ENCODE results near the gene MTSS2. TPM values are rescaled to one million over a fixed set of nuclear protein-coding genes. Genes with fewer than 3 reads are reported as not detected.

Gene MTSS2
- total RNA-seq, 1 experiment from 2014 or later, result 47.6 TPM

DNA sequence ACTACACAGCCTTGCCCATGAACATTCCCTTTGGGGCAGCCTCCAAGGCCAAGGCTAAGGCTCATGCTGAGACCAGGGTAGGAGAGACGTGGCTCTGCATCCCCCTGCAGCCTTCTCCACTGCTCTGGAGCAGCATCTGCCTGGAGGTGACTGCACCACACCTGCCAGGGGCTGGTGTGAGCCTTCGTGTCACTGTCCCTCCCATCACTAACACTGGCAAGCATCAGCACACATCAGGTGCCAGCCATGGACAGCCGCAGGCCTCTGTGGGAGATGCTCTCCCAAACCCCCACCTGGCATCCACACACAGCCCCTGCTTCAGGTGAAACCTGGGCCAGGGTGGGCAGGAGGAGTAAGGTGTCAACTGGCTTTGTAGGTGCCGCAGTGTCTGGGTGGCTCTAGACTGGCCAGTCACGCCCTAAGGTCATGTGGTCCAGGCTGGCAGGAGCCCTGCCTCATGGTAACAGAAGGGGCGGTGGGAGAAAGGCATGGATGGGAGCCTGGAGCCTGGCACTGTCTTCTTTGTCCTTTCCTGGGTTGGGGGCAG lies 18.1 kb upstream of the MTSS2 start:
- Histone ChIP-seq H3K27ac (ENCODE audit: low read depth, low read length, poor library complexity, severe bottlenecking) (no peak overlapping the region), H3K4me1 (ENCODE audit: insufficient read depth, low read length, poor library complexity, severe bottlenecking) (peaks cover 10% of the 10 kb centered on the region), H3K36me3 (ENCODE audit: insufficient read depth, low read length, poor library complexity, severe bottlenecking) (no peaks in the 10 kb centered on the region), H3K27me3 (replicated peaks; ENCODE audit: insufficient read depth, low read depth, low read length, poor library complexity) (no peaks in the 10 kb centered on the region), H3K4me3 (ENCODE audit: low read depth, low read length, poor library complexity, severe bottlenecking) (no peak overlapping the region), H3K9me3 (ENCODE audit: low read depth, low read length, poor library complexity, severe bottlenecking) (no peaks in the 10 kb centered on the region)
- POLR2A ChIA-PET (ENCODE audit: low non-redundant PET), result interaction anchor here (0.7 kb wide), 1 partner anchor 17 kb away, joined by 3 read pairs; no protein-coding TSS in a partner anchor
- no peak for TF ChIP-seq EZH2 (IDR thresholded peaks at IDR 0.05; ENCODE audit: borderline replicate concordance, low read depth, low read length, poor library complexity, severe bottlenecking)
- TF ChIP-seq, protein P1, sequence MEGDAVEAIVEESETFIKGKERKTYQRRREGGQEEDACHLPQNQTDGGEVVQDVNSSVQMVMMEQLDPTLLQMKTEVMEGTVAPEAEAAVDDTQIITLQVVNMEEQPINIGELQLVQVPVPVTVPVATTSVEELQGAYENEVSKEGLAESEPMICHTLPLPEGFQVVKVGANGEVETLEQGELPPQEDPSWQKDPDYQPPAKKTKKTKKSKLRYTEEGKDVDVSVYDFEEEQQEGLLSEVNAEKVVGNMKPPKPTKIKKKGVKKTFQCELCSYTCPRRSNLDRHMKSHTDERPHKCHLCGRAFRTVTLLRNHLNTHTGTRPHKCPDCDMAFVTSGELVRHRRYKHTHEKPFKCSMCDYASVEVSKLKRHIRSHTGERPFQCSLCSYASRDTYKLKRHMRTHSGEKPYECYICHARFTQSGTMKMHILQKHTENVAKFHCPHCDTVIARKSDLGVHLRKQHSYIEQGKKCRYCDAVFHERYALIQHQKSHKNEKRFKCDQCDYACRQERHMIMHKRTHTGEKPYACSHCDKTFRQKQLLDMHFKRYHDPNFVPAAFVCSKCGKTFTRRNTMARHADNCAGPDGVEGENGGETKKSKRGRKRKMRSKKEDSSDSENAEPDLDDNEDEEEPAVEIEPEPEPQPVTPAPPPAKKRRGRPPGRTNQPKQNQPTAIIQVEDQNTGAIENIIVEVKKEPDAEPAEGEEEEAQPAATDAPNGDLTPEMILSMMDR (conservative IDR thresholded peaks at IDR 0.05; ENCODE audit: low read depth, low read length), result no peak
- CTCF ChIA-PET, result no interaction called here
- BruUV-seq (replicated peaks), result no TSS peak
- intact Hi-C loops (cut with micrococcal nuclease; ENCODE audit: unreplicated experiment), result no loop called here
- no peak for DNase-seq (ENCODE audit: low spot score)

- Histone ChIP-seq H3K4me1 (ENCODE audit: insufficient read depth, low read length, poor library complexity, severe bottlenecking) (peaks cover 10% of the 10 kb centered on the region), H3K9me3 (ENCODE audit: low read depth, low read length, poor library complexity, severe bottlenecking) (no peaks in the 10 kb centered on the region), H3K36me3 (ENCODE audit: insufficient read depth, low read length, poor library complexity, severe bottlenecking) (no peaks in the 10 kb centered on the region), H3K27me3 (replicated peaks; ENCODE audit: insufficient read depth, low read depth, low read length, poor library complexity) (no peaks in the 10 kb centered on the region), H3K27ac (ENCODE audit: low read depth, low read length, poor library complexity, severe bottlenecking) (no peak overlapping the region), H3K4me3 (ENCODE audit: low read depth, low read length, poor library complexity, severe bottlenecking) (no peak overlapping the region)
- intact Hi-C loops (cut with micrococcal nuclease; ENCODE audit: unreplicated experiment), result no loop called here
- DNase-seq (ENCODE audit: low spot score), result peak; percentile 65
- BruUV-seq (replicated peaks), result no TSS peak
- ChIA-PET CTCF (interaction anchor here (0.9 kb wide), 1 partner anchor 68 kb away, joined by 6 read pairs; no protein-coding TSS in a partner anchor), POLR2A (ENCODE audit: low non-redundant PET) (interaction anchor here (0.7 kb wide), 1 partner anchor 16 kb away, joined by 3 read pairs; no protein-coding TSS in a partner anchor)
- no peak for TF ChIP-seq EZH2 (IDR thresholded peaks at IDR 0.05; ENCODE audit: borderline replicate concordance, low read depth, low read length, poor library complexity, severe bottlenecking)
- TF ChIP-seq, protein P1 (conservative IDR thresholded peaks at IDR 0.05; ENCODE audit: low read depth, low read length), result no peak
Observed at GRCh38 chr16:70703041-70703834, 17.4 kb upstream of the MTSS2 start.

- TF ChIP-seq, protein P1 (conservative IDR thresholded peaks at IDR 0.05; ENCODE audit: low read depth, low read length), result no peak
- TF ChIP-seq EZH2 (IDR thresholded peaks at IDR 0.05; ENCODE audit: borderline replicate concordance, low read depth, low read length, poor library complexity, severe bottlenecking), result no peak
- no peaks in the 10 kb centered on the region for H3K9me3 ChIP-seq (ENCODE audit: low read depth, low read length, poor library complexity, severe bottlenecking)
- H3K4me1 ChIP-seq (ENCODE audit: insufficient read depth, low read length, poor library complexity, severe bottlenecking), result peaks cover 10% of the 10 kb centered on the region
- ChIA-PET POLR2A (ENCODE audit: low non-redundant PET) (no interaction called here), CTCF (interaction anchor here (0.9 kb wide), 1 partner anchor 69 kb away, joined by 6 read pairs; no protein-coding TSS in a partner anchor)
- no peak overlapping the region for H3K27ac ChIP-seq (ENCODE audit: low read depth, low read length, poor library complexity, severe bottlenecking)
- DNase-seq (ENCODE audit: low spot score), result no peak
- BruUV-seq (replicated peaks), result no TSS peak
- no peak overlapping the region for H3K4me3 ChIP-seq (ENCODE audit: low read depth, low read length, poor library complexity, severe bottlenecking)
- H3K27me3 ChIP-seq (replicated peaks; ENCODE audit: insufficient read depth, low read depth, low read length, poor library complexity), result no peaks in the 10 kb centered on the region
- H3K36me3 ChIP-seq (ENCODE audit: insufficient read depth, low read length, poor library complexity, severe bottlenecking), result no peaks in the 10 kb centered on the region
- intact Hi-C loops (cut with micrococcal nuclease; ENCODE audit: unreplicated experiment), result no loop called here
Observed at GRCh38 chr16:70702624-70703023, 16.8 kb upstream of the MTSS2 start.
